HepG2 (cell line): ENCODE data around the gene MYLK. TPM values are rescaled to one million over a fixed set of nuclear protein-coding genes. Genes with fewer than 3 reads are reported as not detected.

Experiments used
- ATAC-seq: fragments of 200-7000 bp; cut with Tn5 transposase; 3 replicates; pipeline ENCODE4 v1.9.1; 2020; ENCODE audit warnings: mild to moderate bottlenecking, moderate library complexity
- BruUV-seq: library from RNA; stranded (reverse); fragments of 400-500 nt; replicated peaks from 2 replicates; lab custom pipeline; 2021; lab: Mats Ljungman, UMichigan
- CTCF ChIA-PET: fragments of 300-600 bp; formaldehyde crosslinking; extraction: SDS; loops from one replicate; lab custom pipeline; 2021; ENCODE audit warnings: low total read pairs, inconsistent platforms, low intra/inter-chr PET ratio; lab: Yijun Ruan, JAX
- POLR2A ChIA-PET: fragments of 350-600 bp; sonication (Branson Sonifier 250); formaldehyde crosslinking; loops from one replicate; lab custom pipeline; 2020; ENCODE audit warnings: antibody characterized with exemption, inconsistent platforms; lab: Yijun Ruan, JAX
- DNase-seq: peaks from one replicate; pipeline ENCODE4 v3.0.0-alpha.2; 2015; ENCODE audit warnings: low spot score
- FAIRE-seq: peaks from 3 replicates; lab custom pipeline; 2011; peaks lifted over from hg19 to GRCh38; lab: Jason Lieb, UNC
- H2AFZ ChIP-seq: one replicate; pipeline ENCODE4 v1.6.1; 2011; ENCODE audit warnings: low read length, inconsistent platforms
- H3K27ac ChIP-seq: fragments of 300-600 bp; 3 replicates; pipeline ENCODE4 v1.8.0; 2011; ENCODE audit warnings: mixed run types, mild to moderate bottlenecking, mixed read lengths, low read length, inconsistent platforms; ENCODE audit not compliant: insufficient read depth; ENCODE audit errors: extremely low read length
- H3K27me3 ChIP-seq, 2 experiments: fragments of 200-600 bp in 1 of 2; 2 replicates in 1 of 2; 3 replicates in 1 of 2; pipeline versions ENCODE4 v1.6.0 to v1.8.0; 2011; ENCODE audit warnings: low read length in 2 of 2, mild to moderate bottlenecking in 2 of 2, moderate library complexity in 2 of 2, inconsistent platforms in 1 of 2; ENCODE audit not compliant: insufficient read depth in 2 of 2, control insufficient read depth in 1 of 2
- H3K36me3 ChIP-seq, 2 experiments: fragments of 200-600 bp in 1 of 2; replicated peaks in 1 of 2; 2 replicates in 1 of 2; 3 replicates in 1 of 2; pipeline versions ENCODE4 v1.5.1 to v1.8.0; 2011; ENCODE audit warnings: low read length in 2 of 2, inconsistent platforms in 1 of 2; ENCODE audit not compliant: insufficient read depth in 2 of 2, control insufficient read depth in 1 of 2
- H3K4me1 ChIP-seq: 2 replicates; pipeline ENCODE4 v1.5.1; 2012; ENCODE audit warnings: low read length, inconsistent platforms; ENCODE audit not compliant: insufficient read depth
- H3K4me2 ChIP-seq: 2 replicates; pipeline ENCODE4 v1.6.0; 2011; ENCODE audit warnings: low read depth, low read length, inconsistent platforms
- H3K4me3 ChIP-seq, 3 experiments: fragments of 200-600 bp in 1 of 3; sonication (generic), shearing (Covaris generic) in 1 of 3; replicated peaks in 1 of 3; 2 replicates each; pipeline ENCODE4 v1.5.1; 2011 to 2016; ENCODE audit warnings: low read length in 3 of 3, inconsistent platforms in 2 of 3, low read depth in 2 of 3, mild to moderate bottlenecking in 2 of 3, control low read depth in 1 of 3, mixed read lengths in 1 of 3; ENCODE audit not compliant: insufficient read depth in 1 of 3
- H3K79me2 ChIP-seq: one replicate; pipeline ENCODE4 v1.6.1; 2011; ENCODE audit warnings: low read length, inconsistent platforms; ENCODE audit not compliant: insufficient read depth
- H3K9ac ChIP-seq: 2 replicates; pipeline ENCODE4 v1.6.0; 2011; ENCODE audit warnings: mild to moderate bottlenecking, low read depth, low read length, inconsistent platforms; ENCODE audit not compliant: insufficient read depth
- H3K9me3 ChIP-seq: 2 replicates; pipeline ENCODE4 v1.5.1; 2012; ENCODE audit warnings: mild to moderate bottlenecking, low read length
- H4K20me1 ChIP-seq: 2 replicates; pipeline ENCODE4 v1.6.0; 2011; ENCODE audit warnings: inconsistent platforms, mild to moderate bottlenecking, low read length, moderate library complexity; ENCODE audit not compliant: insufficient read depth
- KDM5A ChIP-seq: fragments of 200-600 bp; sonication (generic); IDR thresholded peaks from 2 replicates; pipeline ENCODE4 v1.7.0; 2018; ENCODE audit warnings: antibody characterized with exemption, mild to moderate bottlenecking, low read length, borderline replicate concordance
- MIXL1 ChIP-seq: IDR thresholded peaks from 2 replicates; pipeline ENCODE4 v1.6.1; 2016
- MXD4 ChIP-seq: IDR thresholded peaks from 2 replicates; pipeline ENCODE4 v1.6.1; 2016; ENCODE audit warnings: mild to moderate bottlenecking, missing biosample characterization, missing genetic modification reagents
- RAD21 ChIP-seq: fragments of 450-650 bp; formaldehyde crosslinking; IDR thresholded peaks from 2 replicates; pipeline ENCODE4 v1.5.0; 2020; ENCODE audit warnings: mild to moderate bottlenecking
- ZNF720 ChIP-seq: sonication (generic); formaldehyde crosslinking; IDR thresholded peaks from 2 replicates; pipeline ENCODE4 v1.4.0; 2020; ENCODE audit warnings: missing genetic modification reagents
- WGBS: methylation state at CpG from one replicate; pipeline ENCODE4 v1.1.6; 2017; ENCODE audit warnings: low lambda C conversion rate; 5-methylcytosine and 5-hydroxymethylcytosine counted together
- in situ Hi-C: cut with HindIII; loops from 2 replicates; pipeline ENCODE4 v1.10.0; 2017; ENCODE audit warnings: low pct_unique_long_range_greater_than_20kb; ENCODE audit not compliant: extremely low pct_ligation_motif_present
- intact Hi-C: fragments of 100-400 bp; cut with micrococcal nuclease; formaldehyde crosslinking; loops from one replicate; pipeline ENCODE4 v1.10.0; 2022; ENCODE audit not compliant: unreplicated experiment
- polyA plus RNA-seq, 8 experiments: library from polyadenylated mRNA; depleted of rRNA in 3 of 8; stranded (reverse) in 7 of 8; unstranded in 1 of 8; fragments of >200 nt; fragmentation: Illumina TruSeq in 4 of 8; extraction: Trizol in 4 of 8; gene quantifications; 2 replicates each; pipeline versions ENCODE4 v1.2.1 to v1.2.3, GENCODE V29; 2011 to 2016; ENCODE audit warnings: low read depth in 4 of 8, missing spikeins in 1 of 8, mixed read lengths in 1 of 8; ENCODE audit not compliant: insufficient read depth in 1 of 8
- total RNA-seq, 5 experiments: library from RNA; depleted of rRNA; stranded (reverse); fragments of >200 nt; fragmentation: Illumina TruSeq; extraction: Trizol; gene quantifications; 2 replicates each; pipeline ENCODE4 v1.2.3, GENCODE V29; 2016; ENCODE audit warnings: low read depth in 1 of 5
- TF ChIP-seq, protein P1 (sequence below): IDR thresholded peaks from 2 replicates; pipeline ENCODE4 v1.6.1; 2012; ENCODE audit warnings: inconsistent platforms
- TF ChIP-seq, protein P2 (sequence below): IDR thresholded peaks from 2 replicates; pipeline ENCODE4 v1.6.1; 2018; ENCODE audit warnings: missing genetic modification reagents

MYLK gene
- total and polyA plus RNA-seq, 2 of the 13 experiments (the other 11 are each of a cell fraction or from before 2014, with no cell fraction given) = 10.6 to 34.9 TPM

DNA sequence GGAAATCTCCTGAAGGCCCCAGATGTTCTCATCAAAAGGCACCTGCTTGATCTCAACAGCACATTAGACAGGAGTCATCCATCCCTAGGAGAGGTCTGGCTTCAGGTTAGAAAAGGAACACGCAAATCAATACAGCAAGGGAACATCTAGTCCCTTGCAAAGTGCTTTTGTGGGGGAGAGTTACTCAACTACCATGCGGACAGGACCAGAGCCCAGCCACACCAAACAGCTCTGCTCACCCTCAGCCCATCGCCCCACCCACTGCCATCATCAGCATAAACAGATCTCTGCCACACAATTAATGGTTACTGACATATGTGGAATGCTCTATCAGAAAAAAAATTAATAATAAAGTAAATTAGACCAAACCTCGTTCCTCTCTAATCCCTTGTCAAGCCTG, 85.6 kb downstream of the MYLK start:
- peaks cover 1 to 2% of the 10 kb centered on the region in 2 experiments; a peak in 2 of 5 replicates for H3K36me3 ChIP-seq
- ATAC-seq (no peak), DNase-seq (no peak), FAIRE-seq (no peak)
- no peak overlapping the region for H3K27ac ChIP-seq
- H4K20me1 ChIP-seq = no peaks in the 10 kb centered on the region
- intact Hi-C loops = loop anchor here (2.0 kb wide), 1 partner anchor 54 kb away; no protein-coding TSS in a partner anchor
- H3K9me3 ChIP-seq = no peaks in the 10 kb centered on the region
- H3K4me3 ChIP-seq = peak overlapping the region in 2 of 3 experiments; percentile 46 to 48; a peak in 5 of 6 replicates
- peak overlapping the region; percentile 40; the same call in 1 of the 2 replicates for H3K9ac ChIP-seq
- in situ Hi-C loops = no loop called here
- 27% methylated on average over 4 of the region's 4 CpGs for WGBS
- H3K79me2 ChIP-seq = peaks cover 42% of the 10 kb centered on the region
- H2AFZ ChIP-seq = no peak overlapping the region
- CTCF ChIA-PET = no interaction called here
- no peaks in the 10 kb centered on the region for H3K27me3 ChIP-seq
- H3K4me2 ChIP-seq = peak overlapping the region; percentile 82
- POLR2A ChIA-PET = interaction anchor here (1.7 to 3.1 kb wide), 4 partner anchors 8 to 49 kb away, joined by 7 to 34 read pairs (median 12); no protein-coding TSS in a partner anchor
- no TSS peak for BruUV-seq
- TF ChIP-seq MIXL1 (CRISPR knock-in tag) (no peak), ZNF720 (CRISPR knock-in tag) (no peak), KDM5A (0 out of 2 replicates have a peak, but pooled peaks have one; percentile 0), RAD21 (CRISPR knock-in tag) (no peak), MXD4 (CRISPR knock-in tag) (no peak)
- TF ChIP-seq, protein P1, sequence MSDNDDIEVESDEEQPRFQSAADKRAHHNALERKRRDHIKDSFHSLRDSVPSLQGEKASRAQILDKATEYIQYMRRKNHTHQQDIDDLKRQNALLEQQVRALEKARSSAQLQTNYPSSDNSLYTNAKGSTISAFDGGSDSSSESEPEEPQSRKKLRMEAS = peak; percentile 32; the same call in 1 of the 2 replicates
- TF ChIP-seq, protein P2, sequence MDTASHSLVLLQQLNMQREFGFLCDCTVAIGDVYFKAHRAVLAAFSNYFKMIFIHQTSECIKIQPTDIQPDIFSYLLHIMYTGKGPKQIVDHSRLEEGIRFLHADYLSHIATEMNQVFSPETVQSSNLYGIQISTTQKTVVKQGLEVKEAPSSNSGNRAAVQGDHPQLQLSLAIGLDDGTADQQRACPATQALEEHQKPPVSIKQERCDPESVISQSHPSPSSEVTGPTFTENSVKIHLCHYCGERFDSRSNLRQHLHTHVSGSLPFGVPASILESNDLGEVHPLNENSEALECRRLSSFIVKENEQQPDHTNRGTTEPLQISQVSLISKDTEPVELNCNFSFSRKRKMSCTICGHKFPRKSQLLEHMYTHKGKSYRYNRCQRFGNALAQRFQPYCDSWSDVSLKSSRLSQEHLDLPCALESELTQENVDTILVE (CRISPR knock-in tag) = no peak
- H3K4me1 ChIP-seq = peaks cover 54% of the 10 kb centered on the region
